NCI-H1048 (cell line): ENCODE results near the gene SPATS2L.

ENCODE experiments used
- DNase-seq: peaks from one replicate; lab custom pipeline; 2025; lab: John Stamatoyannopoulos, UW

Gene SPATS2L

GRCh38 chr2:200296118-200296517, 10.4 kb upstream of the SPATS2L start:
- no peak for DNase-seq

GRCh38 chr2:200297100-200297499, 9.4 kb upstream of the SPATS2L start:
- no peak for DNase-seq

- DNase-seq = no peak
These were observed 8.5 kb upstream of the SPATS2L start for GRCh38 chr2:200297989-200298388.

- DNase-seq = no peak
These were observed 7.7 kb upstream of the SPATS2L start for GRCh38 chr2:200298816-200299215.

- DNase-seq = no peak
These were observed 6.4 kb upstream of the SPATS2L start for GRCh38 chr2:200300065-200300464.

- DNase-seq = no peak
These were observed 5.7 kb upstream of the SPATS2L start for GRCh38 chr2:200300638-200301314.

- no peak for DNase-seq
These were observed 4.3 kb upstream of the SPATS2L start for GRCh38 chr2:200301953-200302858.

GRCh38 chr2:200302940-200303727, 3.4 kb upstream of the SPATS2L start:
- DNase-seq = no peak

- DNase-seq = no peak
These were observed 697 bp upstream of the SPATS2L start for GRCh38 chr2:200305797-200306195.

GRCh38 chr2:200306931-200307723, 634 bp downstream of the SPATS2L start:
- DNase-seq = no peak

- DNase-seq = no peak
These were observed 1.4 kb downstream of the SPATS2L start for GRCh38 chr2:200307724-200308545.

GRCh38 chr2:200308546-200309295, 2.2 kb downstream of the SPATS2L start:
- DNase-seq = no peak

- DNase-seq = no peak
These were observed 3.0 kb downstream of the SPATS2L start for GRCh38 chr2:200309296-200310049.

- DNase-seq = no peak
These were observed 4.1 kb downstream of the SPATS2L start for GRCh38 chr2:200310545-200310971.

- no peak for DNase-seq
These were observed 4.6 kb downstream of the SPATS2L start for GRCh38 chr2:200311139-200311538.

GRCh38 chr2:200314976-200315567, 8.6 kb downstream of the SPATS2L start:
- no peak for DNase-seq

- DNase-seq = no peak
These were observed 11.5 kb downstream of the SPATS2L start for GRCh38 chr2:200317975-200318374.

- DNase-seq = no peak
These were observed 12.5 kb downstream of the SPATS2L start for GRCh38 chr2:200318940-200319435.
